WI38 (cell line): ENCODE data around the gene POLR3E.

ENCODE experiments used
- H3K4me3 ChIP-seq: 2 replicates; pipeline ENCODE4 v1.5.1; 2011; ENCODE audit warnings: low read depth, mild to moderate bottlenecking, control low read depth, low read length
- TF ChIP-seq, protein P1 (sequence below): IDR thresholded peaks from 2 replicates; pipeline ENCODE4 v1.5.1; 2012; ENCODE audit warnings: low read depth, mild to moderate bottlenecking, control low read depth, low read length

The POLR3E gene, protein sequence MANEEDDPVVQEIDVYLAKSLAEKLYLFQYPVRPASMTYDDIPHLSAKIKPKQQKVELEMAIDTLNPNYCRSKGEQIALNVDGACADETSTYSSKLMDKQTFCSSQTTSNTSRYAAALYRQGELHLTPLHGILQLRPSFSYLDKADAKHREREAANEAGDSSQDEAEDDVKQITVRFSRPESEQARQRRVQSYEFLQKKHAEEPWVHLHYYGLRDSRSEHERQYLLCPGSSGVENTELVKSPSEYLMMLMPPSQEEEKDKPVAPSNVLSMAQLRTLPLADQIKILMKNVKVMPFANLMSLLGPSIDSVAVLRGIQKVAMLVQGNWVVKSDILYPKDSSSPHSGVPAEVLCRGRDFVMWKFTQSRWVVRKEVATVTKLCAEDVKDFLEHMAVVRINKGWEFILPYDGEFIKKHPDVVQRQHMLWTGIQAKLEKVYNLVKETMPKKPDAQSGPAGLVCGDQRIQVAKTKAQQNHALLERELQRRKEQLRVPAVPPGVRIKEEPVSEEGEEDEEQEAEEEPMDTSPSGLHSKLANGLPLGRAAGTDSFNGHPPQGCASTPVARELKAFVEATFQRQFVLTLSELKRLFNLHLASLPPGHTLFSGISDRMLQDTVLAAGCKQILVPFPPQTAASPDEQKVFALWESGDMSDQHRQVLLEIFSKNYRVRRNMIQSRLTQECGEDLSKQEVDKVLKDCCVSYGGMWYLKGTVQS

DNA sequence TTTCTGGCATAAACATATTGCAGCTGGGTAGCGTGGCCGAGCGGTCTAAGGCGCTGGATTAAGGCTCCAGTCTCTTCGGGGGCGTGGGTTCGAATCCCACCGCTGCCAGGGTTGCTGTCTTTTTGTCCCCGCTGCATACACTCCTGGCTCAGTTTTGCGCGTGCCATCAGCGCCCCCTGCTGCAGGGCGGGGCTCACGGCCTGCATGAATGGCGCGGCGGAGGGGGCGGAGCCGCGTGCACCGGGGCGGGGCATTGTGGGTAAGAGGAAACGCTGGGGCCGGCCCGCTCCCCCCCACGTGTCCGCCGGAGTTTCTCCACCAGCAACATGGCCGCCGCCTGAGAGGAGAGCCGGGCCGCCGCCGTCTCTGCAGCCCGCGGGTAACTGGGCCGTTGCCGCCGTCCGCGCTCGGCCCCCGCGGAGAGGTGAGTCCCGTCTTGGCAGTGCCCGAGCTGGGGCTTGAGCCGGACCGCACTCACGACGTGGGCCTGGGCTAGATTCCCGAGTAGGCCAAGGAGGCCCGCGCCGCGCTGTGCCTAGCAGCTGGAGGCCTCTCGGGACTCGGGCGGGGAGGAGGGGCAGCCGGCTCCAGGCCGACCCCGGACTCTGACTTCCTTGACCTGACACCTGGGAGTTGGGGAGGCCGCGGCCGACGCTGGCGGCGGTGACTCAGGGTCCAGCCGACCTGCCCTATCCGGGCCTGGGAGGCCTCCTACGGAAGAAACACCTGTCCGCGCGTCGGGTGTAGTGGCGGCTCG, at the start of gene POLR3E:
Gene POLR3E, plus strand, starts transcription at position 296 of the 757 bp plus-strand sequence. CDS start 5,560 bp downstream, outside the sequence.
- TF ChIP-seq, protein P1, sequence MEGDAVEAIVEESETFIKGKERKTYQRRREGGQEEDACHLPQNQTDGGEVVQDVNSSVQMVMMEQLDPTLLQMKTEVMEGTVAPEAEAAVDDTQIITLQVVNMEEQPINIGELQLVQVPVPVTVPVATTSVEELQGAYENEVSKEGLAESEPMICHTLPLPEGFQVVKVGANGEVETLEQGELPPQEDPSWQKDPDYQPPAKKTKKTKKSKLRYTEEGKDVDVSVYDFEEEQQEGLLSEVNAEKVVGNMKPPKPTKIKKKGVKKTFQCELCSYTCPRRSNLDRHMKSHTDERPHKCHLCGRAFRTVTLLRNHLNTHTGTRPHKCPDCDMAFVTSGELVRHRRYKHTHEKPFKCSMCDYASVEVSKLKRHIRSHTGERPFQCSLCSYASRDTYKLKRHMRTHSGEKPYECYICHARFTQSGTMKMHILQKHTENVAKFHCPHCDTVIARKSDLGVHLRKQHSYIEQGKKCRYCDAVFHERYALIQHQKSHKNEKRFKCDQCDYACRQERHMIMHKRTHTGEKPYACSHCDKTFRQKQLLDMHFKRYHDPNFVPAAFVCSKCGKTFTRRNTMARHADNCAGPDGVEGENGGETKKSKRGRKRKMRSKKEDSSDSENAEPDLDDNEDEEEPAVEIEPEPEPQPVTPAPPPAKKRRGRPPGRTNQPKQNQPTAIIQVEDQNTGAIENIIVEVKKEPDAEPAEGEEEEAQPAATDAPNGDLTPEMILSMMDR: peak; percentile 90
- H3K4me3 ChIP-seq: peak within 1 kb of the TSS; percentile 79

DNA sequence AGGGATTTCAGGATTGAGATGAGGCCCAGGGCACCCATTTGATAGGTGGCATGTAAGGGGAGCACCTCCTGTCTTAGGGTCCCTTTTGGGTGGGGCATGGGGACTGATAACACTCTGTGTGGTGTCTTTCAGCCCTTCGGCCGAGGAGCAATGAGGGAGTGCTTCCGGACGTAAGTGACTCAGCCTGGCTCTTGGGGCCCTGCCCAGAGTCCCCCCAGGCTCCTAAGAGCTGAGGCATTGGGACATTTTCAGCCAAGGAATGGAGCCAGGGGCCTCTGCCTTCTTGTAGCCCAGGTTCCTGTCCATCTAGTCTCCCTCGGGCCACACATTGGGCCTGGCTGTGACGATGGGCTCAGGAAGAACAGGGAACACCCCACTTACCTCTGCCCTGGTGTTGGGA, 46.7 kb upstream of the POLR3E start:
- TF ChIP-seq, protein P1: no peak
- H3K4me3 ChIP-seq: no peak overlapping the region

DNA sequence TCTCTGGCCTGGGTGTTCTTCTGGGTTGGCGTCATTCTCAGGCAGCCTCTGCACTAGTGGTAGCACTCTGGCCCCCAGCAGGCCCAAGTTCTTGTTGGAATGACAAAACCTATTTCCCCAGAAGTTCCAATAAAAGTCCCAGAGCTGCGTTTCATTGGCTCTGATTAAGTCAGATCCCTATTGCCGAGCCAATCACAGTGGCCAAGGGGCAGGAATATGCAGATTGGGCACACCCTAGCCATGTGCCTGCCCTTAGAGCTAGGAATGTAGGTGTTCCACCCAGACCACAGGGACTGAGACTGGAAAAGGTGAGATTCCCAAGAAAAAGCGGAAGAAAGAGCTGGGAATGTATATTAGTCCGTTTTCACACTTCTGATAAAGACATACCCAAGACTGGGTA, 44.9 kb upstream of the POLR3E start:
- TF ChIP-seq, protein P1: no peak
- no peak overlapping the region for H3K4me3 ChIP-seq

DNA sequence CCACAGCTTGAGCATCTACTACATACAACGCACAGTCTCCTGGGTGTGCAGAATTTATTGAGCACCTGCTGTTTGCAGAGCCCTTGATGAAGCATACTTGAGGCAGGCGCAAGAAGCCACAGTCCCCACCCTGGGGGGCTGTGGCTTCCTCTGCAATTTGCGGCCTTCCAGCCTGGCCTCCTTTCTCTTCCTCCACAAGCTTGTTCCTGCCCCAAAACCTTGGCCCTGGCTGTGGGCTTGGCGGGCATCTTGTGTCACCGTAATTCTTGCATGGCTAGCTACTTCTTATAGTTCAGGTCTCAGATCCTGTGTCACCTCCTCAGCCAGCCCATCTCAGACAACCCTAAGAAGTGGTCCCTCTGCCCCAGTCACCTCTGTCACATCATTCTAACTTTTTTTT, 43.9 kb upstream of the POLR3E start:
- H3K4me3 ChIP-seq: no peak overlapping the region
- TF ChIP-seq, protein P1: no peak

DNA sequence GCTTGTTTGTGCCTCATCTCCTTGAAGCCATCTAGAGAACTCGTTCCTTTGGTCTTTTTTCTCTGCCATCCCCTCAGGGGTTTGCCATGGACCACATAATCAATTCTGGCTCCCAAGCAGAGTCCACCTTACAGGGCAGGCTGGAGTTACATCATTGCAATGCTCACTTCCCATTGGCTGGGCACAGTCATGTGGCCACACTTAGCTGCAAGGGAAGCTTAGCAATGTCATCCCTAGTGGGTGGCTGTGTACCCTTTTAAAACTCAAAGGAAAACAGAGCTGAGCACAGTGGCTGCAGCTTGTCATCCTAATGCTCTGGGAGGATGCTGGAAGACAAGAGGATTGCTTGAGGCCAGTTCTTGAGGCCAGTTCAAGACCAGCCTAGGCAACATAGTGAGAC, 41.9 kb upstream of the POLR3E start:
- no peak overlapping the region for H3K4me3 ChIP-seq
- TF ChIP-seq, protein P1: no peak

DNA sequence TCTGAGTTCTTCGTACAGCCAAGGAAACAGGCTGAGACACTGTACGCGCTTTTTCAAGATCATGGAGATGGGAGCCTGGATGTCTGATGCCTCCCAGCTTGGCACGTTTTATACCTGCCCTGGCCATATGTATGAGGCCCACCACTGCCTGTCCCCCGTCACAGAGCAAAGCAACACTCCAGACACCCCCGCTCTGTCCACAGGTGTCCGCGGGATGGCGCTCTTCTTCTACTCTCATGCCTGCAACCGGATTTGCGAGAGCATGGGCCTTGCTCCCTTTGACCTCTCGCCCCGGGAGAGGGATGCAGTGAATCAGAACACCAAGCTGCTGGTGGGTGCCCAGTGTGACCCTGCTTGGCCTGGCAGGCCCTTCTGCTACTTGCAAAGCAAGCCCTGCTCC, 39.8 kb upstream of the POLR3E start:
- H3K4me3 ChIP-seq: no peak overlapping the region
- TF ChIP-seq, protein P1: no peak

DNA sequence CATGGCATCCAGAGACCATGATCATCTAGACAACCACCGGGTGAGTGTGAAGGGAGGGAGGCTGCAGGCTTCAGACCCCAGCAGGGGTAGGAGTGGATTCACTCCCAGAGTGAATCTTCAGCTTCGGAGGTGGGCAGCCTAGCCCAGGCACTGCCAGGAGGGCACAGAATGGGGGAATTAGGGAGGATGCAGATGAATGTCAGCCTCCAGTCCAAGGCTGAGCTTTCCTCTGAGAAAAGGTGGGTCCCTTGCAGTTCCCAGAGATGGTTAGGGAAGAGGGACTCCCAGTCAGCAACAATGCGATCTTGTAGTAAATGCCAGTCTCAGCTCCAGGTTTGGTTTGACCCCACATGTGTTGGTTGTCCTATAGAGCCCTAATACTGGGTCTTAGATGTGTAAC, 36.7 kb upstream of the POLR3E start:
- no peak overlapping the region for H3K4me3 ChIP-seq
- TF ChIP-seq, protein P1: no peak
